B cell (primary cell): ENCODE results near the gene DHDDS. TPM values are rescaled to one million over a fixed set of nuclear protein-coding genes. Genes with fewer than 3 reads are reported as not detected.

Experiments used
- ATAC-seq: fragments of 200-7000 bp; cut with Tn5 transposase; one replicate; pipeline ENCODE4 v1.10.0; 2021; ENCODE audit warnings: low read depth, mild to moderate bottlenecking, moderate number of reproducible peaks, moderate library complexity
- CTCF ChIA-PET: fragments of 350-600 bp; sonication (Branson Sonifier 250); formaldehyde crosslinking; loops from one replicate; lab custom pipeline; 2021; ENCODE audit warnings: antibody characterized with exemption, inconsistent platforms; lab: Charles Lee
- POLR2A ChIA-PET: fragments of 350-600 bp; sonication (Branson Sonifier 250); formaldehyde crosslinking; loops from one replicate; lab custom pipeline; 2021; ENCODE audit warnings: antibody characterized with exemption; lab: Charles Lee
- DNase-seq: peaks from one replicate; pipeline ENCODE4 v3.0.0; 2013
- H2AFZ ChIP-seq: 2 replicates; pipeline ENCODE4 v1.6.1; 2012; ENCODE audit warnings: mild to moderate bottlenecking, low read depth, low read length; ENCODE audit not compliant: insufficient read depth, poor library complexity, severe bottlenecking
- H3K27ac ChIP-seq, 2 donors: 1 replicate in 1 of 2; 2 replicates in 1 of 2; pipeline ENCODE4 v1.5.1; 2012 to 2013; ENCODE audit warnings: low read length in 2 of 2, mild to moderate bottlenecking in 2 of 2, moderate library complexity in 1 of 2
- H3K27me3 ChIP-seq, 4 experiments: fragments of 200-600 bp in 1 of 4; sonication (generic) in 1 of 4; replicated peaks in 1 of 4; 1 replicate in 2 of 4; 2 replicates in 2 of 4; pipeline versions ENCODE4 v1.6.1 to v1.7.0; 2013 to 2016; ENCODE audit warnings: low read length in 3 of 4, mild to moderate bottlenecking in 2 of 4, mixed read lengths in 1 of 4, moderate library complexity in 1 of 4; ENCODE audit not compliant: insufficient read depth in 4 of 4, control insufficient read depth in 3 of 4; ENCODE audit errors: control extremely low read depth in 1 of 4
- H3K36me3 ChIP-seq, 2 experiments: replicated peaks in 1 of 2; 1 replicate in 1 of 2; 2 replicates in 1 of 2; pipeline versions ENCODE4 v1.6.1 to v1.7.1; 2013; ENCODE audit warnings: low read length in 1 of 2; ENCODE audit not compliant: insufficient read depth in 2 of 2, control insufficient read depth in 1 of 2; ENCODE audit errors: control extremely low read depth in 1 of 2, extremely low read depth in 1 of 2
- H3K4me1 ChIP-seq, 2 donors: fragments of 200-600 bp in 1 of 2; sonication (generic) in 1 of 2; 1 replicate in 1 of 2; 2 replicates in 1 of 2; pipeline versions ENCODE4 v1.5.1 to v1.6.1; 2013 to 2017; ENCODE audit warnings: low read length in 2 of 2; ENCODE audit not compliant: control insufficient read depth in 2 of 2, insufficient read depth in 2 of 2
- H3K4me2 ChIP-seq: replicated peaks from 2 replicates; pipeline ENCODE3; 2012; ENCODE audit warnings: mild to moderate bottlenecking, low read depth, low read length; ENCODE audit not compliant: poor library complexity, severe bottlenecking
- H3K4me3 ChIP-seq, 5 experiments: fragments of 200-600 bp in 1 of 5; sonication (generic) in 1 of 5; 1 replicate in 3 of 5; 2 replicates in 2 of 5; pipeline versions ENCODE4 v1.5.1 to v1.7.0; 2011 to 2016; ENCODE audit warnings: low read length in 4 of 5, mild to moderate bottlenecking in 4 of 5, low read depth in 2 of 5, control low read depth in 1 of 5, moderate library complexity in 1 of 5; ENCODE audit not compliant: insufficient read depth in 1 of 5; ENCODE audit errors: control extremely low read depth in 1 of 5, extremely low read depth in 1 of 5
- H3K79me2 ChIP-seq: fragments of 200-600 bp; sonication (generic); one replicate; pipeline ENCODE4 v1.6.0; 2016; ENCODE audit warnings: low read length; ENCODE audit not compliant: control insufficient read depth, insufficient read depth
- H3K9ac ChIP-seq: fragments of 200-600 bp; sonication (generic); 2 replicates; pipeline ENCODE4 v1.6.1; 2017; ENCODE audit warnings: mild to moderate bottlenecking, low read length, moderate library complexity
- H3K9me3 ChIP-seq, 3 donors: one replicate each; pipeline versions ENCODE4 v1.6.1 to v1.7.1; 2013; ENCODE audit warnings: low read length in 2 of 3; ENCODE audit not compliant: control insufficient read depth in 2 of 3, insufficient read depth in 1 of 3; ENCODE audit errors: control extremely low read depth in 1 of 3
- H4K20me1 ChIP-seq: 2 replicates; pipeline ENCODE4 v1.6.0; 2012; ENCODE audit warnings: mild to moderate bottlenecking, low read length; ENCODE audit not compliant: insufficient read depth, control insufficient read depth, poor library complexity, severe bottlenecking
- H3K27ac Mint-ChIP-seq: one replicate; pipeline ENCODE4 v1.8.0; 2021; ENCODE audit warnings: mixed read lengths
- H3K27me3 Mint-ChIP-seq: one replicate; pipeline ENCODE4 v1.8.0; 2021; ENCODE audit warnings: mixed read lengths
- H3K4me1 Mint-ChIP-seq: one replicate; pipeline ENCODE4 v1.8.0; 2021; ENCODE audit warnings: mixed read lengths
- H3K4me3 Mint-ChIP-seq: one replicate; pipeline ENCODE4 v1.8.0; 2021; ENCODE audit warnings: mixed read lengths
- H3K9me3 Mint-ChIP-seq: one replicate; pipeline ENCODE4 v1.8.0; 2022; ENCODE audit warnings: mixed read lengths; ENCODE audit not compliant: insufficient read depth
- EZH2 ChIP-seq: IDR thresholded peaks from 2 replicates; pipeline ENCODE4 v1.6.1; 2012; ENCODE audit warnings: borderline replicate concordance, low read depth, mild to moderate bottlenecking, moderate library complexity, low read length; ENCODE audit not compliant: insufficient read depth, poor library complexity, severe bottlenecking
- WGBS: methylation state at CpG from one replicate; pipeline ENCODE4 v1.1.5; 2013; ENCODE audit warnings: missing lambda C conversion rate; ENCODE audit not compliant: insufficient coverage; 5-methylcytosine and 5-hydroxymethylcytosine counted together
- intact Hi-C: fragments of 100-400 bp; cut with micrococcal nuclease; formaldehyde crosslinking; loops from one replicate; pipeline ENCODE4 v1.10.0; 2022
- polyA plus RNA-seq: library from polyadenylated mRNA; depleted of rRNA; stranded (reverse); fragments of >200 nt; gene quantifications from 2 replicates; pipeline ENCODE4 v1.2.3, GENCODE V29; 2012
- total RNA-seq, 2 donors: library from RNA; stranded (reverse); fragments of 120-200 nt in 1 of 2; gene quantifications; 1 replicate in 1 of 2; 2 replicates in 1 of 2; pipeline versions ENCODE4 v1.2.3 to v1.2.4, GENCODE V29; 2013 to 2022
- TF ChIP-seq, protein P1 (sequence below): fragments of 200-600 bp; IDR thresholded peaks from one replicate; pipeline ENCODE4 v1.8.0; 2022; ENCODE audit warnings: antibody characterized with exemption, mild to moderate bottlenecking

DHDDS gene
- total and polyA plus RNA-seq, 2 donors (not counting 1 experiment from before 2014, with no cell fraction given): 20.4 to 54.2 TPM

DNA sequence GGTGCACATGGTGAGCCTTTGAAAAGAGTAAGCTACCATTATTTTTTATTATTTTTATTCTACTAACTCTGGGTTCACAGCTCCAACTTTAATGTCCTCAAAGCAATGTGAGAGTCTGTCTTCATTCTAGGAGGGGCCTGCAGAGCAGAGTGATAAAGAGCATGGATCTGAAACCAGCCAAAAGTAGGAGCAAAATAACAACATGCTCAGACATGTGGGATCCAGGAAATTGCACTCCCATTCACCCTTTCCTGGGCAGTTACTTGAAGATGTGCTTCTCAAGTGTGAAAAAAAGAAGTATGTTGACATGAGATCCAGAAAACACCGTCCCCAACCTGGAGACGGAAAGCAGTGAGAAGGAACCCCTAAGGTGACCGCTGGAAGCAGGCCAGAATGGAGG lies 30.2 kb upstream of the DHDDS start:
- Histone ChIP-seq H3K9me3 (no peaks in the 10 kb centered on the region), H3K27me3 (no peaks in the 10 kb centered on the region), H3K4me3 (no peak overlapping the region), H3K4me2 (no peak overlapping the region), H3K79me2 (no peaks in the 10 kb centered on the region), H4K20me1 (no peaks in the 10 kb centered on the region), H3K9ac (no peak overlapping the region), H2AFZ (no peak overlapping the region), H3K36me3 (no peaks in the 10 kb centered on the region), H3K4me1 (no peaks in the 10 kb centered on the region), H3K27ac (no peak overlapping the region)
- TF ChIP-seq EZH2: no peak
- TF ChIP-seq, protein P1, sequence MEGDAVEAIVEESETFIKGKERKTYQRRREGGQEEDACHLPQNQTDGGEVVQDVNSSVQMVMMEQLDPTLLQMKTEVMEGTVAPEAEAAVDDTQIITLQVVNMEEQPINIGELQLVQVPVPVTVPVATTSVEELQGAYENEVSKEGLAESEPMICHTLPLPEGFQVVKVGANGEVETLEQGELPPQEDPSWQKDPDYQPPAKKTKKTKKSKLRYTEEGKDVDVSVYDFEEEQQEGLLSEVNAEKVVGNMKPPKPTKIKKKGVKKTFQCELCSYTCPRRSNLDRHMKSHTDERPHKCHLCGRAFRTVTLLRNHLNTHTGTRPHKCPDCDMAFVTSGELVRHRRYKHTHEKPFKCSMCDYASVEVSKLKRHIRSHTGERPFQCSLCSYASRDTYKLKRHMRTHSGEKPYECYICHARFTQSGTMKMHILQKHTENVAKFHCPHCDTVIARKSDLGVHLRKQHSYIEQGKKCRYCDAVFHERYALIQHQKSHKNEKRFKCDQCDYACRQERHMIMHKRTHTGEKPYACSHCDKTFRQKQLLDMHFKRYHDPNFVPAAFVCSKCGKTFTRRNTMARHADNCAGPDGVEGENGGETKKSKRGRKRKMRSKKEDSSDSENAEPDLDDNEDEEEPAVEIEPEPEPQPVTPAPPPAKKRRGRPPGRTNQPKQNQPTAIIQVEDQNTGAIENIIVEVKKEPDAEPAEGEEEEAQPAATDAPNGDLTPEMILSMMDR: no peak
- intact Hi-C loops: no loop called here
- H3K4me1 Mint-ChIP-seq: no peaks in the 10 kb centered on the region
- peaks cover 35% of the 10 kb centered on the region for H3K27me3 Mint-ChIP-seq
- no peaks in the 10 kb centered on the region for H3K9me3 Mint-ChIP-seq
- POLR2A ChIA-PET: no interaction called here
- DNase-seq: no peak
- no peak overlapping the region for H3K27ac Mint-ChIP-seq
- no peak for ATAC-seq
- WGBS: 87% methylated on average over 3 of the region's 3 CpGs
- no peak overlapping the region for H3K4me3 Mint-ChIP-seq
- CTCF ChIA-PET: interaction anchor here (0.9 to 1.4 kb wide), 3 partner anchors 15 to 38 kb away, joined by 3 to 4 read pairs (median 3); no protein-coding TSS in a partner anchor

DNA sequence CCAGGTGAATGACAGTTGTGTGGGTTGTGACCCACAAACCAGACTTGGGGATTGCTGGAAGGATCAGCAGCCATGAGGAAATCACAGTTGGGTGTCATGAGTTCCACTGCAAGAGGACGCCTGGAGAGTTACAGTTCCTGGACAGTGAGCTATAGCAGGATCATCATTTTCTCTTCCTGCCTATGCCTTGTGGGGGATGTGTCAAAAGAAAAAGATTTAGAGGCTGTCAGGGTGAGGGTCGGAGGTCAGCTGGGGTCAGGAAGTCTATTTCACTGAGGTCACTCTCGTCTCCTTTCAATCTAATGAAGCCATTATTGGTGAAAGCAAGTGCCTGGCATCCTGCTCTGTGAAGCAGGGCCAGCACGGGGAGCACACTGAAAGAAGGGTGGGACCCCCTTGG lies 28.5 kb upstream of the DHDDS start:
- Histone ChIP-seq H3K4me1 (peaks cover 2% of the 10 kb centered on the region in 2 donors), H2AFZ (no peak overlapping the region), H3K79me2 (no peaks in the 10 kb centered on the region), H3K9me3 (peaks cover 0 to 9% (median 0%) of the 10 kb centered on the region in 3 donors), H3K27me3 (peaks cover 0 to 7% (median under 1%) of the 10 kb centered on the region in 4 experiments), H3K9ac (no peak overlapping the region), H3K4me2 (no peak overlapping the region), H3K36me3 (no peaks in the 10 kb centered on the region), H4K20me1 (no peaks in the 10 kb centered on the region), H3K4me3 (no peak overlapping the region), H3K27ac (no peak overlapping the region)
- peaks cover 2% of the 10 kb centered on the region for H3K4me1 Mint-ChIP-seq
- H3K27ac Mint-ChIP-seq: no peak overlapping the region
- no peak for DNase-seq
- WGBS: 39% methylated on average over 3 of the region's 4 CpGs
- no peak overlapping the region for H3K4me3 Mint-ChIP-seq
- POLR2A ChIA-PET: no interaction called here
- H3K9me3 Mint-ChIP-seq: no peaks in the 10 kb centered on the region
- ATAC-seq: no peak
- H3K27me3 Mint-ChIP-seq: peaks cover 43% of the 10 kb centered on the region
- TF ChIP-seq EZH2: no peak
- TF ChIP-seq, protein P1: no peak
- CTCF ChIA-PET: interaction anchor here (1.3 to 4.5 kb wide), 2 partner anchors 13 to 170 kb away, joined by 3 to 35 read pairs; partner anchors contain the start of gene CEP85
- intact Hi-C loops: no loop called here
